BLaER1 (cell line): ENCODE data around the gene SNX27.
A peak's percentile ranks its signal among the peaks of the same experiment; 100 is the strongest.

Experiments
- H3K27ac ChIP-seq: shearing (Covaris generic); formaldehyde crosslinking; 2 replicates; pipeline ENCODE4 v1.8.1; 2022
- H3K27me3 ChIP-seq: shearing (Covaris generic); formaldehyde crosslinking; 2 replicates; pipeline ENCODE4 v1.8.1; 2022
- H3K36me3 ChIP-seq: shearing (Covaris generic); formaldehyde crosslinking; 2 replicates; pipeline ENCODE4 v1.8.1; 2022
- H3K4me1 ChIP-seq: shearing (Covaris generic); formaldehyde crosslinking; 2 replicates; pipeline ENCODE4 v1.8.1; 2022
- H3K4me2 ChIP-seq: shearing (Covaris generic); formaldehyde crosslinking; 2 replicates; pipeline ENCODE4 v1.8.1; 2022
- H3K4me3 ChIP-seq: shearing (Covaris generic); formaldehyde crosslinking; 2 replicates; pipeline ENCODE4 v1.8.1; 2022
- H3K9ac ChIP-seq: shearing (Covaris generic); formaldehyde crosslinking; 2 replicates; pipeline ENCODE4 v1.8.1; 2022
- H3K9me3 ChIP-seq: shearing (Covaris generic); formaldehyde crosslinking; 2 replicates; pipeline ENCODE4 v1.8.1; 2022
- H4K20me1 ChIP-seq: shearing (Covaris generic); formaldehyde crosslinking; 2 replicates; pipeline ENCODE4 v1.8.1; 2022
- Cebpa-rat ChIP-seq: shearing (Covaris generic); IDR thresholded peaks from 2 replicates; pipeline ENCODE4 v1.8.1; 2022

SNX27 gene

GRCh38 chr1:151716405-151716762, 104.5 kb downstream of the SNX27 start:
- Histone ChIP-seq H3K27me3 (peaks cover 55% of the 10 kb centered on the region), H3K4me3 (no peak overlapping the region), H3K36me3 (no peaks in the 10 kb centered on the region), H3K4me1 (peaks cover 47% of the 10 kb centered on the region), H3K4me2 (no peak overlapping the region), H3K9me3 (no peaks in the 10 kb centered on the region), H3K9ac (no peak overlapping the region), H4K20me1 (no peaks in the 10 kb centered on the region), H3K27ac (no peak overlapping the region)
- TF ChIP-seq Cebpa-rat, result no peak

- no peaks in the 10 kb centered on the region for H4K20me1 ChIP-seq
- H3K9ac ChIP-seq, result no peak within 1 kb of the TSS
- H3K36me3 ChIP-seq, result no peaks in the 10 kb centered on the region
- H3K9me3 ChIP-seq, result no peaks in the 10 kb centered on the region
- H3K4me3 ChIP-seq, result no peak within 1 kb of the TSS
- peaks cover 47% of the 10 kb centered on the region for H3K4me1 ChIP-seq
- peak within 1 kb of the TSS; percentile 34 for H3K4me2 ChIP-seq
- peaks cover 61% of the 10 kb centered on the region for H3K27me3 ChIP-seq
- no peak for TF ChIP-seq Cebpa-rat
- no peak within 1 kb of the TSS for H3K27ac ChIP-seq
Measured at GRCh38 chr1:151716771-151717631, 105.2 kb downstream of the SNX27 start, which contains the start of gene CELF3. Gene CELF3, minus strand, starts transcription at chr1:151716803. Its CDS starts 783 bp downstream, at chr1:151716020.

- no peak overlapping the region for H3K27ac ChIP-seq
- H3K4me3 ChIP-seq, result no peak overlapping the region
- no peaks in the 10 kb centered on the region for H4K20me1 ChIP-seq
- H3K4me1 ChIP-seq, result peaks cover 38% of the 10 kb centered on the region
- H3K27me3 ChIP-seq, result peaks cover 72% of the 10 kb centered on the region
- no peak overlapping the region for H3K9ac ChIP-seq
- no peak for TF ChIP-seq Cebpa-rat
- 0 out of 2 replicates have a peak overlapping the region, but pooled peaks have one; percentile 13 for H3K4me2 ChIP-seq
- no peaks in the 10 kb centered on the region for H3K9me3 ChIP-seq
- H3K36me3 ChIP-seq, result no peaks in the 10 kb centered on the region
Measured at GRCh38 chr1:151718011-151718431, 106.2 kb downstream of the SNX27 start.

DNA sequence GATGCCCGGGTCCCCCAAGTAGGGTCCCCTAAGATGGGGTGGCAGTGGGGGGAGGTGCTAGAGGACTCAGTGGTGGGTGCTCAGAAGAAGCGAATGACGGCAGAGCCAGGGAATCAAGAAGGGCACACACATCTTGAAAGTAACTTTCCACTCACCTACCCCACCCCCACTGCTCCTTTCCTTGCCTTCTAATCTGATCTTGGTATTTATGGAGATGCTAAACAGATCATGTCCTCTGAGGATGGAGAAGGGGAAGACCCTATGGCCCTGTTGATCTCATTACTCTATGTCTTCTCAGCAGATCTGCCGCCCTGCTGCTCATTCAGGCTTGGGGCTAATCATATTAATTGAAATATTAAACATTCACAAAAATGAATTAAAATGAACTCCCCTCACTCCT, 106.8 kb downstream of the SNX27 start:
- Histone ChIP-seq H3K4me2 (no peak overlapping the region), H3K9me3 (no peaks in the 10 kb centered on the region), H4K20me1 (no peaks in the 10 kb centered on the region), H3K27ac (no peak overlapping the region), H3K4me3 (no peak overlapping the region), H3K36me3 (no peaks in the 10 kb centered on the region), H3K9ac (no peak overlapping the region), H3K4me1 (peaks cover 36% of the 10 kb centered on the region), H3K27me3 (peaks cover 75% of the 10 kb centered on the region)
- TF ChIP-seq Cebpa-rat, result no peak

GRCh38 chr1:151720125-151720524, 108.3 kb downstream of the SNX27 start:
- no peak for TF ChIP-seq Cebpa-rat
- Histone ChIP-seq H3K9me3 (no peaks in the 10 kb centered on the region), H3K36me3 (no peaks in the 10 kb centered on the region), H3K4me2 (peak overlapping the region; percentile 93), H3K4me3 (no peak overlapping the region), H3K4me1 (peaks cover 36% of the 10 kb centered on the region), H3K9ac (no peak overlapping the region), H3K27me3 (peaks cover 71% of the 10 kb centered on the region), H4K20me1 (no peaks in the 10 kb centered on the region), H3K27ac (no peak overlapping the region)

DNA sequence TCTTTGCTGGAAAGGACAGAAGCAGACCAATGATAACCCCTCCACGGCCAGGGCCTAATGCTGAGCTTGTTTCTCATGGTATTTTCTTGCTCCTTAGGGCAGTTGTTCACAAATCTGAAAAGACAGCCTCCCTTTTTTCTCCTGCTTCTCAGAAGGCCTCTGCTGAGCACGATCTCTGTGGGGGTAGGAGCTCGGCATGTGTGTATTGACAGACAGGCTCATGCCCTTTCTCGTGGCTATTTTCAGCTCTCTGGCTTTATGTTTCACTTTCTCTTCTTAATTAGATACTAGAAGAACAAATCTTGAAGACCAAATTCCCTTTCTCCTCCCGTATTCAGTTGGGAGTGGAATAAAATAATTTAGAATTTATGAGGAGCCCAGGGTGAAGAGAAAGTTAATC, 108.7 kb downstream of the SNX27 start:
- Histone ChIP-seq H3K4me3 (peak overlapping the region; percentile 26; the same call in 1 of the 2 replicates), H3K4me1 (peaks cover 36% of the 10 kb centered on the region), H3K27ac (no peak overlapping the region), H4K20me1 (no peaks in the 10 kb centered on the region), H3K27me3 (peaks cover 67% of the 10 kb centered on the region), H3K36me3 (no peaks in the 10 kb centered on the region), H3K9me3 (no peaks in the 10 kb centered on the region), H3K4me2 (peak overlapping the region; percentile 93), H3K9ac (no peak overlapping the region)
- TF ChIP-seq Cebpa-rat, result no peak

GRCh38 chr1:151720974-151721787, 109.3 kb downstream of the SNX27 start, which contains the start of gene RIIAD1:
Gene RIIAD1, plus strand, starts transcription at chr1:151721522. Its CDS starts 15 bp downstream, at chr1:151721537.
- H4K20me1 ChIP-seq, result no peaks in the 10 kb centered on the region
- peaks cover 36% of the 10 kb centered on the region for H3K4me1 ChIP-seq
- peak within 1 kb of the TSS; percentile 56 for H3K4me3 ChIP-seq
- no peak for TF ChIP-seq Cebpa-rat
- no peaks in the 10 kb centered on the region for H3K9me3 ChIP-seq
- H3K9ac ChIP-seq, result no peak within 1 kb of the TSS
- H3K4me2 ChIP-seq, result peak within 1 kb of the TSS; percentile 93
- H3K36me3 ChIP-seq, result no peaks in the 10 kb centered on the region
- no peak within 1 kb of the TSS for H3K27ac ChIP-seq
- H3K27me3 ChIP-seq, result peaks cover 60% of the 10 kb centered on the region

GRCh38 chr1:151721788-151722510, 110.1 kb downstream of the SNX27 start:
- Histone ChIP-seq H3K9ac (no peak overlapping the region), H3K36me3 (no peaks in the 10 kb centered on the region), H3K4me2 (peak overlapping the region; percentile 93), H3K27ac (no peak overlapping the region), H3K4me3 (peak overlapping the region; percentile 56), H4K20me1 (no peaks in the 10 kb centered on the region), H3K9me3 (no peaks in the 10 kb centered on the region), H3K4me1 (peaks cover 33% of the 10 kb centered on the region), H3K27me3 (peaks cover 54% of the 10 kb centered on the region)
- no peak for TF ChIP-seq Cebpa-rat

DNA sequence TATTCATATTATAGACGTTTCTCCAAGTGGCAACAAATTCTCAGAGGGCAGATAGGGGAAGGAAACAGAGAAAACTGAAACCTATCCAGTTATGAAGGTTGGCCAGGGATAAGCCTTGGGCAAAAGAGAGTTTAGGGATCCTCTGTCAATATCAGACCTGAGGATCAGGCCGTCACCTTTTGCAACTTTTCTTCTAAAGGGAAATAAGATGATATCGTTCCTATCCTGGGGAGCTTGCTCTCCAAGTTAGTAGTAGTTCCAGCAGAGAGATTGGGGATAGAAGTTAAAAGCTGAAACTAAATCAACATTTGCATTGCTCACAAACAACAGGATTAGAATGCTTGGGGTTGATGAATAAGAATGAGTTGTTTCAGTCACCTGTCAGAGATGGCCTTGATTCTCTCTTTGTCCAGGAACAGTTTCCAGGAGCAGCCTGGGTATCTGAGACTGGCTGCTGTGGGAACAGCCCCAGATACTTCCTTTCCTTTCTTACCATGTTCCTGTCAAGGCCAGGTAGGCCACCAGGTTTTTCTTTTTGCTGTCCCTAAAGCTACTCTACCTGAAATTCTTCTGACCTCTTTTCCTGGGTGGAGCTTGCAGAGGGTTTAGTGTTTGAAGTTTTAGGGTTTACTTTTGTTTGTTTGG, 112.0 kb downstream of the SNX27 start:
- H3K4me3 ChIP-seq, result no peak overlapping the region
- H4K20me1 ChIP-seq, result no peaks in the 10 kb centered on the region
- peaks cover 20% of the 10 kb centered on the region for H3K4me1 ChIP-seq
- TF ChIP-seq Cebpa-rat, result no peak
- no peak overlapping the region for H3K9ac ChIP-seq
- peaks cover 35% of the 10 kb centered on the region for H3K27me3 ChIP-seq
- no peaks in the 10 kb centered on the region for H3K36me3 ChIP-seq
- no peak overlapping the region for H3K27ac ChIP-seq
- H3K4me2 ChIP-seq, result no peak overlapping the region
- no peaks in the 10 kb centered on the region for H3K9me3 ChIP-seq
